PC-3 (cell line): ENCODE data around the gene SSMEM1. TPM values are rescaled to one million over a fixed set of nuclear protein-coding genes. Genes with fewer than 3 reads are reported as not detected.

Experiments used
- ATAC-seq: fragments of 200-7000 bp; cut with Tn5 transposase; 2 replicates; pipeline ENCODE4 v1.9.1; 2020; ENCODE audit warnings: mild to moderate bottlenecking, moderate library complexity
- BruUV-seq: library from RNA; stranded (reverse); fragments of 400-500 nt; replicated peaks from 2 replicates; lab custom pipeline; 2021; lab: Mats Ljungman, UMichigan
- CTCF ChIA-PET: fragments of 300-600 bp; sonication (Branson Sonifier 250); formaldehyde crosslinking; loops from one replicate; lab custom pipeline; 2022; ENCODE audit warnings: antibody characterized with exemption; lab: Charles Lee
- POLR2A ChIA-PET: fragments of 300-600 bp; sonication (Branson Sonifier 250); formaldehyde crosslinking; loops from one replicate; lab custom pipeline; 2022; ENCODE audit warnings: antibody characterized with exemption; ENCODE audit not compliant: unreplicated experiment; lab: Charles Lee
- DNase-seq: peaks from one replicate; pipeline ENCODE4 v3.0.0-alpha.2; 2015
- H2AFZ ChIP-seq: fragments of 300-600 bp; sonication (generic); 2 replicates; pipeline ENCODE4 v1.6.0; 2016; ENCODE audit warnings: antibody characterized with exemption, low read length
- H3F3A ChIP-seq: fragments of 300-600 bp; sonication (generic); one replicate; pipeline ENCODE4 v1.6.0; 2017; ENCODE audit warnings: antibody characterized with exemption, low read length, control low read depth, mild to moderate bottlenecking; ENCODE audit not compliant: unreplicated experiment
- H3K27ac ChIP-seq: fragments of 300-600 bp; sonication (generic); 2 replicates; pipeline ENCODE4 v1.5.1; 2016; ENCODE audit warnings: mild to moderate bottlenecking, low read length
- H3K27me3 ChIP-seq: fragments of 300-600 bp; sonication (generic); 2 replicates; pipeline ENCODE4 v1.6.1; 2016; ENCODE audit warnings: low read length, mixed read lengths
- H3K36me3 ChIP-seq: fragments of 300-600 bp; sonication (generic); 2 replicates; pipeline ENCODE4 v1.6.1; 2016; ENCODE audit warnings: low read depth, mixed run types, low read length, mixed read lengths
- H3K4me1 ChIP-seq: fragments of 300-600 bp; sonication (generic); 2 replicates; pipeline ENCODE4 v1.5.1; 2016; ENCODE audit warnings: low read length; ENCODE audit not compliant: insufficient read depth
- H3K4me2 ChIP-seq: fragments of 300-600 bp; sonication (generic); 2 replicates; pipeline ENCODE4 v1.6.0; 2016; ENCODE audit warnings: low read length
- H3K4me3 ChIP-seq: fragments of 300-600 bp; sonication (generic); 2 replicates; pipeline ENCODE4 v1.5.1; 2016; ENCODE audit warnings: mild to moderate bottlenecking, low read length, mixed read lengths
- H3K79me2 ChIP-seq: fragments of 300-600 bp; sonication (generic); 2 replicates; pipeline ENCODE4 v1.6.1; 2017; ENCODE audit warnings: low read length, mixed read lengths
- H3K9ac ChIP-seq: fragments of 300-600 bp; sonication (generic); 2 replicates; pipeline ENCODE4 v1.6.0; 2016; ENCODE audit warnings: mild to moderate bottlenecking, low read length
- H3K9me2 ChIP-seq: fragments of 300-600 bp; sonication (generic); replicated peaks from 2 replicates; pipeline ENCODE4 v1.6.1; 2016; ENCODE audit warnings: mixed run types, low read length, mixed read lengths
- H3K9me3 ChIP-seq: fragments of 300-600 bp; sonication (generic); 2 replicates; pipeline ENCODE4 v1.6.1; 2016; ENCODE audit warnings: low read length, mixed read lengths
- H4K20me1 ChIP-seq: fragments of 300-600 bp; sonication (generic); 2 replicates; pipeline ENCODE4 v1.6.1; 2016; ENCODE audit warnings: low read length, mixed read lengths
- CTCF ChIP-seq: fragments of 300-600 bp; sonication (generic); conservative IDR thresholded peaks from 2 replicates; pipeline ENCODE4 v1.5.1; 2017; ENCODE audit warnings: antibody characterized with exemption, low read depth, mild to moderate bottlenecking, low read length
- EZH2 ChIP-seq: fragments of 300-600 bp; sonication (generic); IDR thresholded peaks from one replicate; pipeline ENCODE4 v1.6.1; 2017; ENCODE audit warnings: antibody characterized with exemption, mild to moderate bottlenecking, low read length; ENCODE audit not compliant: unreplicated experiment
- EZH2phosphoT487 ChIP-seq: fragments of 300-600 bp; sonication (generic); IDR thresholded peaks from 2 replicates; pipeline ENCODE4 v1.6.1; 2018; ENCODE audit warnings: mild to moderate bottlenecking, antibody characterized with exemption, low read length, borderline replicate concordance
- intact Hi-C: fragments of 100-400 bp; cut with micrococcal nuclease; formaldehyde crosslinking; loops from 2 replicates; pipeline ENCODE4 v1.9.0; 2023
- total RNA-seq: library from RNA; depleted of rRNA; stranded (reverse); fragments of >200 nt; gene quantifications from 2 replicates; pipeline ENCODE4 v1.2.3, GENCODE V29; 2014

Gene SSMEM1
- total RNA-seq, 1 experiment from 2014 or later = not detected

GRCh38 chr7:130162196-130162595 is 45.5 kb upstream of the SSMEM1 start:
- no peaks in the 10 kb centered on the region for H3K79me2 ChIP-seq
- H3K27ac ChIP-seq = no peak overlapping the region
- no peaks in the 10 kb centered on the region for H3K9me3 ChIP-seq
- H3K9ac ChIP-seq = no peak overlapping the region
- H3K4me2 ChIP-seq = no peak overlapping the region
- no peaks in the 10 kb centered on the region for H4K20me1 ChIP-seq
- peaks cover 34% of the 10 kb centered on the region for H3K36me3 ChIP-seq
- CTCF ChIA-PET = no interaction called here
- no peaks in the 10 kb centered on the region for H3F3A ChIP-seq
- no peak overlapping the region for H3K4me3 ChIP-seq
- H3K9me2 ChIP-seq = no peaks in the 10 kb centered on the region
- no peak overlapping the region for H2AFZ ChIP-seq
- BruUV-seq = no TSS peak
- H3K4me1 ChIP-seq = no peaks in the 10 kb centered on the region
- no peak for TF ChIP-seq EZH2phosphoT487
- TF ChIP-seq CTCF = no peak
- no peak for TF ChIP-seq EZH2
- POLR2A ChIA-PET = no interaction called here
- no peak for DNase-seq
- intact Hi-C loops = no loop called here
- H3K27me3 ChIP-seq = no peaks in the 10 kb centered on the region
- ATAC-seq = no peak

- Histone ChIP-seq H3K27me3 (no peaks in the 10 kb centered on the region), H3F3A (no peaks in the 10 kb centered on the region), H3K9me3 (no peaks in the 10 kb centered on the region), H3K27ac (no peak overlapping the region), H4K20me1 (no peaks in the 10 kb centered on the region), H3K4me2 (no peak overlapping the region), H2AFZ (no peak overlapping the region), H3K4me1 (no peaks in the 10 kb centered on the region), H3K9me2 (no peaks in the 10 kb centered on the region), H3K79me2 (no peaks in the 10 kb centered on the region), H3K4me3 (no peak overlapping the region), H3K36me3 (peaks cover 33% of the 10 kb centered on the region), H3K9ac (no peak overlapping the region)
- TF ChIP-seq CTCF = no peak
- TF ChIP-seq EZH2phosphoT487 = no peak
- no peak for TF ChIP-seq EZH2
- ChIA-PET CTCF (no interaction called here), POLR2A (no interaction called here)
- intact Hi-C loops = no loop called here
- ATAC-seq (no peak), DNase-seq (no peak)
- BruUV-seq = no TSS peak
These were observed 33.3 kb upstream of the SSMEM1 start for GRCh38 chr7:130174237-130174959.

- Histone ChIP-seq H3K36me3 (peaks cover 44% of the 10 kb centered on the region), H3K9ac (no peak overlapping the region), H3K4me3 (no peak overlapping the region), H3K9me3 (no peaks in the 10 kb centered on the region), H3K79me2 (no peaks in the 10 kb centered on the region), H3K27ac (no peak overlapping the region), H3K4me1 (no peaks in the 10 kb centered on the region), H4K20me1 (no peaks in the 10 kb centered on the region), H3F3A (no peaks in the 10 kb centered on the region), H3K4me2 (no peak overlapping the region), H3K9me2 (no peaks in the 10 kb centered on the region), H3K27me3 (no peaks in the 10 kb centered on the region), H2AFZ (no peak overlapping the region)
- intact Hi-C loops = no loop called here
- no peak for TF ChIP-seq EZH2phosphoT487
- TF ChIP-seq CTCF = no peak
- TF ChIP-seq EZH2 = no peak
- ATAC-seq = no peak
- DNase-seq = no peak
- CTCF ChIA-PET = no interaction called here
- BruUV-seq = no TSS peak
- POLR2A ChIA-PET = no interaction called here
These were observed 29.4 kb upstream of the SSMEM1 start for GRCh38 chr7:130178251-130178650.
